Activated T-helper 1 cell treated with anti-CD3 and anti-CD28 coated beads, Interleukin-2, amount 50 U/mL, for 16 hours (primary cell): Measurements from ENCODE around the gene UBAP2L.

Source experiments
- DNase-seq, 2 donors: peaks; one replicate each; pipeline ENCODE4 v3.0.0-alpha.2; 2020; ENCODE audit warnings: low read depth in 1 of 2, low spot score in 1 of 2

UBAP2L gene

GRCh38 chr1:154220071-154220969, at the start of gene UBAP2L:
TSS of gene UBAP2L (plus strand) at chr1:154220955. CDS start at chr1:154225124, 4,169 bp downstream.
- peak; percentile 96 to 99 for DNase-seq

GRCh38 chr1:154171223-154171583, 49.6 kb upstream of the UBAP2L start:
- DNase-seq = no peak

GRCh38 chr1:154171880-154172279, 48.9 kb upstream of the UBAP2L start:
- DNase-seq = no peak

GRCh38 chr1:154174654-154175053, 46.1 kb upstream of the UBAP2L start:
- DNase-seq = no peak

GRCh38 chr1:154176337-154176736, 44.4 kb upstream of the UBAP2L start:
- DNase-seq = no peak

- DNase-seq = no peak
Measured at GRCh38 chr1:154178013-154178412, 42.7 kb upstream of the UBAP2L start.

- no peak for DNase-seq
Measured at GRCh38 chr1:154178911-154179811, 41.6 kb upstream of the UBAP2L start.

GRCh38 chr1:154179946-154180687, 40.6 kb upstream of the UBAP2L start:
- no peak for DNase-seq

- DNase-seq = no peak
Measured at GRCh38 chr1:154181944-154182343, 38.8 kb upstream of the UBAP2L start.

- DNase-seq = peak; percentile 29 to 58
Measured at GRCh38 chr1:154182344-154183045, 38.3 kb upstream of the UBAP2L start.

- DNase-seq = peak; percentile 87 to 90
Measured at GRCh38 chr1:154183046-154183915, 37.5 kb upstream of the UBAP2L start.

GRCh38 chr1:154186177-154186576, 34.6 kb upstream of the UBAP2L start:
- DNase-seq = peak in 1 of 2 donors; percentile 35

GRCh38 chr1:154186852-154187501, 33.8 kb upstream of the UBAP2L start:
- DNase-seq = no peak

GRCh38 chr1:154190550-154190949, 30.2 kb upstream of the UBAP2L start:
- no peak for DNase-seq

- DNase-seq = no peak
Measured at GRCh38 chr1:154191990-154192461, 28.7 kb upstream of the UBAP2L start, which contains the start of gene TPM3. TSS of gene TPM3 (minus strand) at chr1:154192100. CDS start at chr1:154192018, 82 bp downstream.

GRCh38 chr1:154192476-154192875, 28.3 kb upstream of the UBAP2L start:
- DNase-seq = no peak

GRCh38 chr1:154193821-154194220, 26.9 kb upstream of the UBAP2L start:
- DNase-seq = no peak

- DNase-seq = no peak
Measured at GRCh38 chr1:154198756-154199562, 21.8 kb upstream of the UBAP2L start.
